Measurements from ENCODE around the gene NEDD9. TPM values are rescaled to one million over a fixed set of nuclear protein-coding genes. Genes with fewer than 3 reads are reported as not detected.

NEDD9 gene
- total RNA-seq, 2 donors from 2014 or later: 105 to 166 TPM

DNA sequence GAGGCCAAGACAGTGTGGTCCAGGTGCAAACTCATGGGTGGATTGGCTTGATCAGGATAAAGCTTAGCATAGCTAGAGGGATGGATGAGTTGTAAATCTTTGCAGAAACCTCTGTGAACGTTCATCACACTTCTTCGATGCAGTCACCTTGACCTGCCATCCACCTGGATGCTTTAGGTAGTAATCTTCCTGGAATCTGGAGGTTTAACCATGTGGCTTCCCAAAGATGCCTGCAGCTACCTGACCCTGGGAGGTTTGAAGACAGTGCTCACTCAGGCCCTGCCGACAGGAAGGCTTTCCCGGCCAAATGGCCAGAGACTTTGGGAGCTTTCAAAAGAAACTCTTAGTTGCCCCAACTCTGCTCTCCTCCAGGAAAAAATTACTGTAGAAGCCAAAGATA lies 65.5 kb downstream of the NEDD9 start:
- no peak for DNase-seq (ENCODE audit: low spot score)
- intact Hi-C loops (cut with DNase I): no loop called here

DNA sequence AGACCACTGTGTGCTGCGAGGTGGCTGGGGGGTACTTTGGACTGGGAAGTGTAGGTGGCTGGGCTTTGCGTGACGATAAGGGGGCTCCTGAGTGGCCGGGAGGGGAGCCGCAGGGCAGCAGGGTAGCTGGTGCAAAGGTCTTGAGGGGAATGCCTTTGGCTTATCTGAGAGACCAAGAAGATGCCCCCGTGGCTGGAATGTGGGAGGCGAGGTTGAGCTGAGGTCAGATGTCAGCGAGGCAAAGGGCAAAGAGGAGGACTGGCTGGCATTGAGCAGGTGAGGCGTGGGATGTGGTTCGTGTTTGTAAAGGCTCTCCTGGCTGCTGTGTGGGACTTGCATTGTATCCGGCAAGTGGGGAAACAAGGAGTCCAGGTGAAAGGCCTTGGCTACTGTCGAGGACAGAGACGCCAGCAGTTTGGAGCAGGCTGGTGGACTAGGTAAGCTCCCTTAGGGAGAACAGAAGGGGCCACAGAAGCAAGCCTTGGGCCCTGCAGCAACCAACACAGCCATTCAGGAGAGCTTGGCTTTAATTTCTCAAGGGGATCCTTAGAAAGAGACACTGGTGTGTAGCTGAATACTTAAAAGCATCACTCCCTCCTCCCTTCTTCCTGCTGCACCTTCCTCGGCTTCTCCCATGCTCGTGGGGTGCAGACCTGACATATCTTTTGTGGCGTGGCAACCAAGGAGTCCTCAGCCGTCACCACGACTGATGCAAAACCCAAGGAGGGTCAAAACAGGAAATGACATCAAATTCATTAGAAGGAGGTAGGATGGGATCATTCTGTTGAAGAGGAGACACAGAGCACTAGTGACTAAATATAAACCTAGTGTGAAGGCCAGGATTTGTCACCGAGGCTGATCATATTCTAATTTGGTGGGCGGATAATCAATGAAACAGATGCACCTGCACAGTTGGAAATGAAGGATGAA lies 67.5 kb downstream of the NEDD9 start:
- intact Hi-C loops (cut with DNase I): no loop called here
- DNase-seq (ENCODE audit: low spot score): no peak

DNA sequence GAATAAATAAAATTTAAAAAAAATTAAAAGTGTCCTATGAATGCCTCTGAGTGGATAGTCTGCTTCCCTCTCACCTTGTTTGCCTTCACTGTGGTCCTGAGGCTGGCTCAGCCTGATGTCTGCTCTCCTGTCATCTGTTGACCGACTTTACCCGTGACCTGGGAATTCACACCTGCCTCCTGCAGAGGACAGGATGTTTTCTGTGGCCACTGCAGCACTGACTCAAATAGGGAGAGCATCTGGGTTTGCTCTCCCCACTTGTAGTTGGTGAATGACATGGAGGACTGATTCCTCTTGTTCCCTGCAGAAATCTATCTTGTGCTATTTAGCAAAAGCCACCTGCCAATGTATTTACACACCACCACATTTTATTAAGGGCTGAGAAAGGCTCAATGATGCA lies 68.5 kb downstream of the NEDD9 start:
- intact Hi-C loops (cut with DNase I): no loop called here
- DNase-seq (ENCODE audit: low spot score): no peak

DNA sequence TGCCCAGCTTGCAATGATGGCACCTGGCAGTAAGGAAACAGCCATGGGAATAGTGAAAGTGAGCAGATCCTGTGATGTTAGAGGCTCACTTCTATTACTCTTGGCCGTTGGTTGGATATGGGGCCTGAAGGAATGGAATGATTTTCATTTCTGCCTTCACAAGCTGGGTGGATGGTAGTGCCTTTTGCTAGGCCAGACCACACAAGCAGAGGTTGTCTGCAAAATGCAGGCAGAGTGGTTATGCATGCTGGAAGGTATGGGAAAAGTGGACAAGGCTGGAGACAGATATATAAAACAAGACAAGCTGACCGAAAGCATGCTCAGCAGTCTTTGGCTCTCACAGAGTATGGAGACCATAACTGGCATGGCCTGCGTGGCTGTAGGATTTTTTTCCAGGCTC lies 70.2 kb downstream of the NEDD9 start:
- intact Hi-C loops (cut with DNase I): no loop called here
- no peak for DNase-seq (ENCODE audit: low spot score)

DNA sequence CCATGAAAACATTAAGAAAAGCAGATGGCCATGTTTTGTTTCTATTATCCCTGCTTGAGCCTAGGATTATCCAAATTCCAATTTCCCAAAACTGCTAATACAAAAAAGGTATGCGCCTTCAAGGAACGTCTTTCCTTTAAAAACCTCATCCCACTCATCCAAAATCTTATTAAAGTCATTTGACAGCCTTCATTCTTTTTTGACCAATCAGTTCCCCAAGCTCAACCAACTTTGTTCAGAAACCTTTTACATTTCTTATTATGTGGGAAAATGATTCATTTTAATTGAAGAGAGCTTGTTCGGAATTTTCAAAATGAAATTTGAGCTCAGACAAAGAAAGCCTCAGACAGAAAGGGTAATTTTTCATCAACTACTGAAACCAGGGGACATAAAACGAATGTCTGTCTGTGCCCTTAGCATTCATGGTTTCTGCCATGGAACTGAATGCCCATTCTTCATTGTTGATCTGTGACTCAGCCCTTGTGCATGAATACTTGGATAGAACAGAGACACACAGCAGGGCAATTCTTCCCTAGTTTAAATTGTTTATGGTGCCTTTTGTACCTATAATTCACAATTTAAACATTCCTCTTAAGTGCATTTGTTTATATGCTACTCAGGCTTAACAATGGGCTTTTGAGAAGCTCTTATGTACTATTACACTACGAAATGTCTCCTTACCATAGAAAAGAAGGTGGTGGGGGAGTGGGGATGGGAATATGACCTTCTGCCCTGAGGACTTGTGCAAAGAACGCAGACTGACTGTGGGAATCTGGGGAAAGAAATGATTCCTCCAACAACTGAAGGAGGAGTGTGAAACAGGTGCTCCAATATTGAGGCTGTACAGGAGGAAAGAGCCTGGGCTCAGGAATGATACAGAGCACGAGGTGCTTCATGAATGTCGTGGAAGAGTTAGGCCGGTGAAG lies 71.2 kb downstream of the NEDD9 start:
- DNase-seq (ENCODE audit: low spot score): no peak
- intact Hi-C loops (cut with DNase I): no loop called here

DNA sequence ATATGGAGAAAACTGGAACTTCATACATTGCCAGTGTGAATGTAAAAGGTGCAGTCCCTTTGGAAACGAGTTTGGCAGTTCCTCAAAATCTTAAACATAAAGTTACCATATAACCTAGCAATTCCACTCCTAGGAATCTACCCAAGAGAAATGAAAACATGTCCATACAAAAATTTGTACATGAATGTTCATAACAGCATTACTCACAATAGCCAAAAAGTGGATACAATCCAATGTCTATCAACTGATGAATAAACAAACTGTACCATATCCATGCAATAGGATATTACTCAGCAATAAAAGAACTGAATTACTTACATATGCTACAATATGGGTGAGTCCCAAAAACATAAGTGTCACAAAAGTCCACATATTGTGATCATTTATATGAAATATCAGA lies 72.3 kb downstream of the NEDD9 start:
- intact Hi-C loops (cut with DNase I): no loop called here
- DNase-seq (ENCODE audit: low spot score): no peak

DNA sequence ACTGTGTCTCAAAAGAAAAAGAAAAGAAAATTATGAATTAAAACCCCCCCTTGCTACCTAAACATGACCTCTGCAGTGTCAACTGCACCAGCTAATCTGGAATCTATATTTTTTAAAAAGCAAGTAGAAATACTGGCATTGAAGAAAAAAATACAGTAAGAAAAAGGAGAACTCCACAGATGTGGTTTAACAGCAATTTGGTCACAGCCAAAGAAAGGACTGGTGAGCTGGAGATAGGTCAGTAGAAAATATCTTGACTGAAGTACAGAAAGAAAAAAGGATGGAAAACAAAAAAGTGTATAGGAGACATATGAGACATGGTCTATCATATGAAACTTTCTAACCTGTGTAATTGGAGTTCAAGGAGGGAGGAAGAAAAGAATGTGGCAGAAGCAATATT lies 76.9 kb downstream of the NEDD9 start:
- intact Hi-C loops (cut with DNase I): no loop called here
- no peak for DNase-seq (ENCODE audit: low spot score)

DNA sequence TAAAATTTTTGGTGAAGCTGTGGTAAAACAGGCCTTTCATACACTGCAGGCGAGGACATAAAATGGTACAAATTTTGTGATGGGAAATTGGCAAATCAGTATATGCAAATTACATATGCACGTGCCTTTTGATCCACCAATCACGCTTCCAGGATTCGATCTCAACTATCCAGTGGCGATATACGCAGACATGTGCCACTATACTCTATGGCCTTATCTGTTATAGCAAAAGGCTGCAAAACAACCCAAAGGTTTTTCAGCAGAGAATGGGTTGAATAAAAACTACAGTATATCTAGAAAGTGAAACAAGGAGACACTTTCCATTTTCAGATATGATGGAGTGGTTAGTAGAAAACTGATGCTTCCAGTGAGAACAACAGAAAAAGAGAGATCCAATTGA lies 79.0 kb downstream of the NEDD9 start:
- intact Hi-C loops (cut with DNase I): loop anchor here in 1 of 2 donors (5.0 kb wide), 1 partner anchor 34 kb away; no protein-coding TSS in a partner anchor
- DNase-seq (ENCODE audit: low spot score): no peak

DNA sequence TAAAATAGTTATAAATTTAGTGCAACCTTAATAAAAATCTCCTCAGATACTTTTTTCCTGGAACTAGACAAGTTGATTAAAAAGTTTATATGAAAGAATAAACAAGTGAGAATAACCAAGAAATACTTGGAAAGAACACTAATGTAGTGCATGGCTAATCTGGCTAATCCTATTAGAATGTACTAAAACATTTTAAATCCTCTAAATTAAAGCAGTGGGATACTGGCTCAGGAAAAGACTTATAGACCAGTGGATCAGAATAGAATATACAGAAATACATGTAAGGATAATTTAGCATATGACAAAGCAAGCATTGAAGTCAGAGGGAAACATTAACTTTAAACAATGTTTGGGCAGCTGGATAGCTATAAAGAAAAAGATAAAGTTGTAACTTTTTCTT lies 79.9 kb downstream of the NEDD9 start:
- intact Hi-C loops (cut with DNase I): loop anchor here in 1 of 2 donors (5.0 kb wide), 1 partner anchor 35 kb away; no protein-coding TSS in a partner anchor
- DNase-seq (ENCODE audit: low spot score): no peak

DNA sequence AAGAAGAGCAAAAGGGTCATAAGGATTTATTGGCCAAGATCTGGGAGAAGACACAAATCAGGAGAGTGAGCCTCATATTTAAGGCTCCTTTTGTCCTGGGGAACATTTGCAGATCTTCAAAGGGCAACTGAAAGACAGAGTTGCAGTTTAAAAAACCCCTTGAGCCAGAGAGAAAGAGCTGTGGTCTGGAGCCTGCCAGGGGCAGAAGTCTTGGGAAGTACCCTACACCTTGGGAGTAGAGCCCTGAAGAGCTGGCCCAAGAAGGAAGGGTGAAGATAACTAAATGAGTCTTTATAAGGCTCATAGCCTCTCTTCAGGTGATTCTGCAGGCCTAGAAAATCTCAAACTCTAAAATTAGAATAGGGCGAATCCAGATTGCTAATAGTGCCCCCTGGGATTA lies 81.0 kb downstream of the NEDD9 start:
- DNase-seq (ENCODE audit: low spot score): no peak
- intact Hi-C loops (cut with DNase I): loop anchor here in 1 of 2 donors (5.0 kb wide), 1 partner anchor 36 kb away; no protein-coding TSS in a partner anchor

DNA sequence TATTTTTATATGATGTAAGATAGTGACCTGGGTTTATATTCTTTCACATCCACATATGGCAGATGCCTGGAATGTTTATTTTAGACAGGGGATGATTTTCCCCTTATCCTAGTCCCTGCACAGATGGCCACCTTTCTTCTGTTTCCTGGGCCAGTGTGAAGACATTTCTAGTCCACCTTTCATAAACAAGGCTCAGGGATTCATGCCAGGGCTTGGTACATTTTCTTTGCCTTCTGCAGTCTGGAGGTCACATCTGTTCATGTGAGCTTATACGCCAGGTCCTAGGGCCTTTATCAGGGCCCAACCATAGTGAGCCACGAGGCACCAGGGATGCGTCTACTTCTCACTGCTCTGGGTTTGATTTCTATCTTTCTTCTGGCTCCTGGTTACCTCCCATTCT lies 82.9 kb downstream of the NEDD9 start:
- intact Hi-C loops (cut with DNase I): loop anchor here (5.0 to 10.0 kb wide), 2 partner anchors 338 to 415 kb away; no protein-coding TSS in a partner anchor
- DNase-seq (ENCODE audit: low spot score): no peak

DNA sequence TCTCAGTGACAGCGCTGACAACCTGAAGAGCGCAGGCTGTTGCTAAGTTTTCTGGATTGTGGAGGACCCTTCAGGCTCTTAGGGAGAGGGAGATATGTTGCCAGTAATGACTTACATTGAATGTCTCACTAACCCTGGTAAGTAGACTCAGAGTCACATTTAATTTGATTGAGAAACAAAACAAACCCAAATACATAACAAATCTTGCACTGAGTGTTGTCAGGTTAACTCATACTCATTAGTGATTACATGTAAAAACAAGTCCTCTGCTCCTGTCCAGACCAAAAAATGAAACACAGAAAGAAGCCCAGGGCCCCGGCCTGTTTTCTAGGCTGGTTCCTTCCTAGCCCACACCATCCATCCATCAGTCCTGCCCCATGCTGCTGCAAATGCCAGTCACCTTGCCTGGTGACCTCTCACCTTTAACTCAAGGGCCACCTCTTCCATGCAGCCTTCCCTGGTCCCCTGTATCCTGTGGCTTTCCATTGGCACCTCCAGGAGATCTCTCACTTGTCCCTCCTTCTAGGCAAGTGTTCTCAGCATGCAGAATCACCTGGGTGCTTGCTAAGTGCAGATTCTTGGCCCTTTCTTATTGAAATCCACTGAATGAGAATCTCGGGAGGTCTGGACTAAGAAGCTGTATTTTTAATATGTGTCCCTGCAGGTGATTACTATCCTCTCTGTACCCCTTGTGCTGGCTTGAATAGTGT lies 86.2 kb downstream of the NEDD9 start:
- intact Hi-C loops (cut with DNase I): loop anchor here (5.0 to 10.0 kb wide), 2 partner anchors 341 to 419 kb away; no protein-coding TSS in a partner anchor
- DNase-seq (ENCODE audit: low spot score): no peak

DNA sequence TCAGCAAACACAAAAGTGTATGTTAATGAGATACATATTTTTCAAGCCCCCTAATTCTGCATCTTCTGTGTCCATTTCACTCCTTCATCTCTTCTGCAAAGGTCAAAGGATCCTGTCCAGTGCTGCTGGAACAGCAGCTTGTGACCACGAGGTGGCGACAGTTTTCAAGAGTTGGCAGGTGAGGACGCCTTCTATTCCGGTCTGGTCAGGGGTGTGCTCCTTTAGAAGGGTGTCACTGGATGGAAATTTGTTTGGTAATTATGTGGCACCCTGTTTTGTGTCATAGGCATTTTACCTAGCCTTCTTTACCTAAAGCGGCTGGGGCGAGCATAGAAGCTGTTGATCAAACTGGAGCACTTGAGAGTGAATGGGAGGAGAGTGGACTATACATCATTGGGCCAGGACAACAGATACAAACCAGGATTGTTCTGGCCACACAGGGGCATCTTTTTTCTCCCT lies 88.0 kb downstream of the NEDD9 start:
- peak; percentile 90 for DNase-seq (ENCODE audit: low spot score)
- intact Hi-C loops (cut with DNase I): loop anchor here in 1 of 2 donors (5.0 to 10.0 kb wide), 2 partner anchors 353 to 420 kb away; no protein-coding TSS in a partner anchor

DNA sequence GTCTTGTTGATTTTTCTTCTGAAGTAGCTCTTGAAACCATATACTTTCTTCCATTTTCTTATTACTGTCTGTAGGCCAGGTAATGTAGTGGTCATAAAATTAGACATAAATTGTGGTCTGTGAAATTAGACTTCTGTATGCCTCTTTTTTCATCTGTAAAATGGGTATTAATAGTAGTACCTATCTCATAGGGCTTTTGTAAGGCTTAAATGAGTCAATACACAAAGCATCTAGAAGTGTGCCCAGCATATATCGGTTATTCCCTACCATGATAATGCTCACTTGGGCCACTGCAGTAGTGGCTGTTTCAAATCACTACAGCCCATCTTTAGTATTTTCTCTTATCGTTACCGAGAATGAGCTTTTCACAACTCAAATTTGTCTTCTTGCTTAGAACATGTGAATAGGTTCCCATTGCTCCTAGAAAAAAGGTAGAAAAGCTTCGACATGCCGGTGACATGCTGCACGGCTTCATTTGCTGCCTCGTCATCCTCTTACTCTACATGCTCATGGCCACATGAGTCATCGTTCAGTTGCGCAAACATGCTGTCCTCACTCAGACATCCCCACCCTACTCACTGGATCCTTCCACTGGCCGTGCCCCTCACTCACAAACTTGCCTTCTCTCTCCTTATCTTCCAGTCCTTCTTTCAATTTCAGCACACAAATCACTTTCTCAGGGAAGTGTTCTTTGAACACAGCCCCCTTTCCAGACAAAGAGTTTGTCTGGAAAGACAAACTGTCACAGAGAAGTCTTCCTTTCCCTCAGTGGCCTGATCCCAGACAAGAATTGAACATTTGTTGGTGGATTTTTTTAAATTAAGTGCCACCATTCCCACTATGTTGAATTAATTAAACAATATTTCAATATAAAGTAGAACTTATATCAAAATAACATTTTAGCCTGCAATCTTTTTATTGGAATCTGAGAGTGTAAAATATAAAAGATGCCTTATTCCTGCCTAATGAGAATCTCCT lies 88.8 kb downstream of the NEDD9 start:
- intact Hi-C loops (cut with DNase I): loop anchor here (2.0 to 10.0 kb wide), 3 partner anchors 354 to 421 kb away; no protein-coding TSS in a partner anchor
- peak; percentile 90 for DNase-seq (ENCODE audit: low spot score)

DNA sequence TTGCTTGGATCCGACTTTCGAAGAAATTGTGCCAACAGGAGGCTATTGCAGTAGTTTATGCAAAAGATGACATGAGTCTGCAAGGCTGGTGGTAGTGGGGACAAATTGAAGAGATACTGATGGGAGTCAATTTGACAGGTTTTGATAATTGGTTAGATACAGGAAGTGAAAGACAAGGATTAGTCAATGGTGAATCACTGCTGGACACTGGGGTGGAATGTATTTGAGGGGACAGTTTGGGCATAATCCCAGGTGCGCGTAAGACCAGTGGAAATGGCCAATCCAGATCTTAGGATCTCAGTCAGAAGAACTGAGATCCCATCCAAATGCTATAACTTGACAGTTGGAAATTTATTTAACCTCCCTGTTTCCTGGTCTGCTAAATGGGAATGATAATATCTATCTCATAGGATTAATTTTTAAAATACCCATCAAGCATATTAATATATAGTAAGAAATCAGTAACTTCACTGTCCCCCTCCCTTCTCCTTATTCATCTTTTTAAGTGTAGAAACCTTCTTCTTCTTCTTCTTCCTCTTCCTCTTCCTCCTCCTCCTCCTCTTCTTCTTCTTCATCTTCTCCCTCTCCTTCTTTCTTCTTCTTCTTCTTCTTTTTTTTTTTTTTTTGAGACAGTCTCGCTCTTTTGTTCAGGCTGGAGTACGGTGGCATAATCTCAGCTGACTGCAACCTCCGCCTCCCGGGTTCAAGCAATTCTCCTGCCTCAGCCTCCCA lies 90.0 kb downstream of the NEDD9 start:
- intact Hi-C loops (cut with DNase I): loop anchor here (2.0 to 10.0 kb wide), 3 partner anchors 355 to 422 kb away; no protein-coding TSS in a partner anchor
- no peak for DNase-seq (ENCODE audit: low spot score)

DNA sequence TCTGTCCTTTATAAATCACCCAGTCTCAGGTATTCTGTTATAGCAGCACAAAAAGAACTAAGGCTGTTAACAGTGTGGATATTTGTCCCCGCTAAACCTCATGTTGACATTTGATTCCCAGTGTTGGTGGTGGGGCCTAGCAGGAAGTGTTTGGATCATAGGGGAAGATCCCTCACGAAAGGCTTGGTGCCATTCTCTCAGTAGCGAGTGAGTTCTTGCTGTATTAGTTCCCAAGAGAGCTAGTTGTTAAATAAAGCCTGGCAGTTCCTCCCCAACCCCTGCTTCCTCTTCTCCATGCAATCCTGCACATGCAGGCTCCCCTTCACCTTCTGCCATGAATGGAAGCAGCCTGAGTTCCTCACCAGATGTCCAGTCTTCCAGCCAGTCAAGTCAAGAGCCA lies 91.2 kb downstream of the NEDD9 start:
- intact Hi-C loops (cut with DNase I): loop anchor here in 1 of 2 donors (5.0 to 10.0 kb wide), 2 partner anchors 356 to 424 kb away; no protein-coding TSS in a partner anchor
- DNase-seq (ENCODE audit: low spot score): no peak

DNA sequence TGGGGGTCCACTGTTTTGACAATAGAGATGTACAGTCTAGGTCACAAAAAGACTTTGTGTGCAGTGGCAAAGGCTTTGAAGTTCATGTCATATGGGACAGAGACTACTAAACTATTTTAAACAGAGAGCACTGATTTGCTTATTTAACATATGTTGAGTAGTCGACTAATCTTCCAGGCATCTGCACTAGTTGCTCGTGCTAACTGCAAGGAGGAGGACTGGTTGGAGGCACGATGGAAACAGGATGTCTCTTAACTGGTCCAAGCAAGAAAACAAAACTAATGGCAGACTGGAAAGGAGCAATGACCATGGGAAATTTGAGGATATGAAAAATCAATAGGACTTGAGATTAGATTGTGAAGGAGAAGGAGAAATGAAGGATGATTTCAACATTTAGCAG lies 92.4 kb downstream of the NEDD9 start:
- no peak for DNase-seq (ENCODE audit: low spot score)
- intact Hi-C loops (cut with DNase I): loop anchor here in 1 of 2 donors (5.0 to 10.0 kb wide), 2 partner anchors 357 to 425 kb away; no protein-coding TSS in a partner anchor
